ENCODE measurements around the gene CFAP65. TPM values are rescaled to one million over a fixed set of nuclear protein-coding genes. Genes with fewer than 3 reads are reported as not detected.

CFAP65 gene
- total RNA-seq, 1 donor from 2014 or later, result 0.65 TPM

DNA sequence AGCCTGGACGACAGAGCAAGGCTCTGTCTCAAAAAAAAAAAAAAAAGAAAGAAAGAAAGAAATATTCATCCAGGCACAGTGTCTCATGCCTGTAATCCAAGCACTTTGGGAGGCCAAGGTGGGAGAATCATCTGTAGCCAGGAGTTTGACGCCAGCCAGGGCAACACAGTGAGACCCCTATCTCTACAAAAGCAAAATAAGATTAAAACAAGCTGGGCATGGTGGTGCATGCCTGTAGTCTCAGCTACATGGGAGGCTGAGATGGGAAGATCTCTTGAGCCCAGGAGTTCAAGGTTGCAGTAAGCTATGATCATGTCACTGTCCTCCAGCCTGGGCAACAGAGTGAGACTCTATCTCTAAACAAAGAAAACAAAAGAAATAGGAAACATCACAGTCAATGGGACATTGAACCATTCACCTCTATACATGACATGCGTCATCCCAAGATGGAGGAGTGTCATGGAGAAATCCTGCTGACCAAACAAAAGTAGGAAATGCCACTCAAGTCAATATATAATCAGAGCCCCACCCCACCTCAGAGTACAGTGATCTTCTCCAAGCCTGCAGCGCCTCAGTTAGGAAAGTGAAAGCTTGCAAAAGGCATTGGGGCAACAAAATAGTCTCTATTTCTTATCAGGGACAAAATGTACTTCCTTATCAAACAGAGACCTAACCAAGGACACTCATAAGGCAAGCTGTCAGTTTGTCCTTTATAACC, 66.1 kb downstream of the CFAP65 start:
- no peak for DNase-seq (ENCODE audit: low read depth)

DNA sequence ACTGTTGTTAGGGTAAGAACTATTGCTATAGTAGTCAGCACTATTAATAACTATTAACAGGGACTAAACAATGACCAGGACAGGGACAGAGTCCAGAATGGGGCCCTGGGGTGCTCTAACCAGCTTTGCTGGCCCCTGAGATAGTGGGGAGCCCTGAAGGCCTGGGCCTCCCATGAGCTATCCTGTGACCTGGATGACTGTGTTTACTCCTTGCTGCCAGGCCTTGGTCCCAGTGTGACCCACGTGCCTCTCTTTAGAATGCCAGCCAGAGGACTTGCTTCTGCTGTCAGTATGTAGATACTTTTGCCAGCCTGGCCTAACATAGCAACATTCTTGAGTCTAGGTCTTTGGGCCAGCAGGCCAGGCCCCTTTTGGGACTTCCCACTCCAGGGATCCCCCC, 70.4 kb downstream of the CFAP65 start:
- no peak for DNase-seq (ENCODE audit: low read depth)

DNA sequence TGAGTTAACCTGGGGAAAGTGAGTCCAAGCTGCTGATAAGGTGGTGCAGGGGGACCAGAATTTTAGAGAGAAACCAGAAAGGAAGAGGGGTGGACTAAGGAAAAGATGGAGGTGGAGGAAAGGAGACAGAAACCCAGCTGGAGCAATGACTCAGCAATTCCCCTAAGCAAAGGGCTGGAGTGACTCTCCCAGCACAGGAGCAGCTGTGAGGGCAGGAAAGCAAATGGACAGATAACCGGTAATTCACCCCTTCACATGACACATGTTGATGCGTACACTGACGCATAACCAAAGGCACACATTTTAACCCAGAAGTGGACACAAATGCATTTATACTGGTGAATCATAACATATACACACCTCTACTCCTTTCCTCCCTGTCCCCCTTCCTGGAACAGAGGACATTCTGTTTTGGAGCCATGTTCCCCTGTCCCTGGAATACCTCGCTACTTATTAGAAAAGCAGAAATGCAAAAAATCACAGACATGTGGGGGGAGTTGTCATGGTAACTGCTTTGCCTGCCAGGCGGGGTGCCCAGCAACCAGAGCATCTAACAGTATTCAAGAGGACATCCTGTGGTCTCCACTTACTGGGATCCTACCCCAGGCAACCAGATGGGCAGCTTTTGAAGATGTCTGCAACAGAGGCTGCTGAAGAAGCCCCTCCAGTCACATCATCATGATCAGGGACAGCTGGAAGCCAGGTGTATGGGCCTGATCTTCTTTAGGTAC, 77.1 kb downstream of the CFAP65 start:
- DNase-seq (ENCODE audit: low read depth), result peak; percentile 57

DNA sequence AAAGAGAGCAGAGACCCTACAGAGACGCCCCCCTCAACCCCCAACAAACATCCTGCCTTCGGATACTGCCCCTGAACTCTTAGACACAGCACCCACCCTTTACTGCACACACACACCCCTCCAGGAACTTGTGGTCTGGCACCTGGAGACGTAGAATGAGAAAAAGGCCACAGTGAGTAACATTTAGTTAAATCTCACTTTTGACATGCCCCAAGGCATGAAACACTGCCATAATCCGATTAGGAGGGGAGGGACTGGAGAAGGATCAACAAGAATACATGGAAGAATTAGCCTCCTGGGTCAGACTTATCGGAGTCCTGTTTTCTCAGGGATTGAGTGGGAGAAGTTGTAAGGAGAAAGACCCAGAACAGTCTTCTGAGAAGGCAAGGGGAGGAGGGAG, 77.7 kb downstream of the CFAP65 start:
- no peak for DNase-seq (ENCODE audit: low read depth)

DNA sequence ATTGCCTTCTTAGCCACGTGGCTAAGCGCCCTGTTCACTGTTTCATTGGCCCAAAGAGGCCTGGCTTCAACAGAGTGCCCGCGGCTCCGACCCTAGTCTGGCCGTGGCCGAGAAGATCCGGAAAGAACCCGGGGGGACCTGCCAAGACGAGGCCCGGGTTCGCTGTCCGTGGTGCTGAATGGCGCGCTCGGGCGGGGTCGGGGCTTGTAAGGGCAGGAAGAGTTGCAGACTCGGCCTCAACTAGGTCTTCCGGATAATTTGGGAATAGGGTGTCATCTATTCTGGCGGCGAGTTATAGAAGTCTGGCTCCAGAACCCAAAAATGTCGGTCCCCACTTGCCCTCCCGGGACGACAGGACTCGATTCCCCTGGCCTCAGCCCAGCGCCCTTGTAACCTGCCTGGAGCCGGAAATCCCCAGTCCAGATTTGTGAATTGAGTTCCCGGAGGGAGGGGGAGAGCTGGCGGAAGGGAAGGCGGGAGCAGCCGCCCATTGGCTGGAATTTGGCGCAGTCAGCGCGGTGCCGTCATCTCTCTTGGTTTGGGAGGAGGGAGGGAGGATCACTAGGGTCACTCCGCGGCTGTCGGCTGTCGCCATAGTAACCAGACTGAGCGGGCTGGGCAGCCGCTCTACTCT, 78.3 kb downstream of the CFAP65 start:
- peak; percentile 56 for DNase-seq (ENCODE audit: low read depth)

DNA sequence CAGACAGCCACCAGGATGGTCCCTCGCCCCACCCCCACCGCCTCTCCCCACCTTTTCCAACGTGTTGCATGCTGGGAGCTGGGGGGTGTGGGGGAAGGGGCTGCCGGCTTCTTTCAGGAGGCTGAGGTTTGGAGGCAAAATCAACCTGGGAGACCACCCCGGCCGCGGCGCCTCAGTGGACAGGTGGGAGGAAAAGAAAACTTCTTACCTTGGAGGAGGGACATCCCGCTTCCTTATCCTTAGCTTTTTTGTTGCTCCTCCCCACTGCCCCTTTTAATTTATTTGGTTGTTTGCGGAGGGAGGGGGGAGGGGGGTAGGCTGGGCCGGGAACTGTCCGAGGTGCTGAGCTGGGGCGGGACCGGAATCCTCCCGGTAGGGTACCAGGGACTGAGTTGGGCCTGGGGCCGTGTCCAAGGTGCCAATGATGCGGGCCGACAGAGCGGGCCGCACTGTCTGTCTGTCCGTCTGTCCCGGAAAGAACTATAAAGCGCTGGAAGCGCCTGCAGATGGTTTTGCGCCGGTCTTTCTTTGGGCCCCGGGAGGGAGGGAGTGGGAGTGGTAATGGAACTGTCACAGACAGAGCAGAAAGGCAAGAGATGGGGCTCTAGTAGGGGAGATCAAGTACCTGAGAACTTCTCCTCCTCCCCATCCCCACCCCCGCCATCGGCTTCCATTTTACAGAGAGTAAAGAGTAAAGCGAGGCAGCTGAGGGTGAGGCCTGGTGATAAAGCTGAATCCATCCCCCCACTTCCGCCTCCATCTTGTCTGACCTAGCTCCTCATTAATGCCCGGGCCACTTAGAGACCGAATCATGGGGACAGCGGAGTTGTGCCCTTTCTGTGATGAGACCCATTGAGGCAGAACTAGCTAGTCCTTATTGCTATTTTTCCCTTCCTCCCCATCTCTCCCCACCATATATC, 79.4 kb downstream of the CFAP65 start:
- DNase-seq (ENCODE audit: low read depth), result no peak

DNA sequence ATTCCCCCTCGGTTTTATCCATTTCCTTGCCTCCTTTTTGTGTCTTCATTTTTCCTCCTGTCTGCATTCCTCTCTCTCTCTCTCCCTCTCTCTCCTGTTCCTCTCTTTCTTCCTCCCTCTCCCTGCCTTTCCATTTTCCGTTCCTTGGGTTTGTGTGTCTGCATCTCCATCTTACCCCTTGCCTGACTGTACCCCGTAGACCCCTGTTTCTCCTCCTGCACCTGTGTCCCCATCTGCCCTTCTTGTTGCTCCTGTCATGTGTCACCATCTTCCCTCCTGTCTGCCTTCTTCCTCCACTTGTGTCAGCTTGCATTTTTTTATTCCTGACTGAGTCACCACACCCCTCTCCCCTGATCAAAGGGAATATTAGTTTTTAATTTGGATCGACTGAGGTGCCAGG, 80.1 kb downstream of the CFAP65 start:
- no peak for DNase-seq (ENCODE audit: low read depth)

DNA sequence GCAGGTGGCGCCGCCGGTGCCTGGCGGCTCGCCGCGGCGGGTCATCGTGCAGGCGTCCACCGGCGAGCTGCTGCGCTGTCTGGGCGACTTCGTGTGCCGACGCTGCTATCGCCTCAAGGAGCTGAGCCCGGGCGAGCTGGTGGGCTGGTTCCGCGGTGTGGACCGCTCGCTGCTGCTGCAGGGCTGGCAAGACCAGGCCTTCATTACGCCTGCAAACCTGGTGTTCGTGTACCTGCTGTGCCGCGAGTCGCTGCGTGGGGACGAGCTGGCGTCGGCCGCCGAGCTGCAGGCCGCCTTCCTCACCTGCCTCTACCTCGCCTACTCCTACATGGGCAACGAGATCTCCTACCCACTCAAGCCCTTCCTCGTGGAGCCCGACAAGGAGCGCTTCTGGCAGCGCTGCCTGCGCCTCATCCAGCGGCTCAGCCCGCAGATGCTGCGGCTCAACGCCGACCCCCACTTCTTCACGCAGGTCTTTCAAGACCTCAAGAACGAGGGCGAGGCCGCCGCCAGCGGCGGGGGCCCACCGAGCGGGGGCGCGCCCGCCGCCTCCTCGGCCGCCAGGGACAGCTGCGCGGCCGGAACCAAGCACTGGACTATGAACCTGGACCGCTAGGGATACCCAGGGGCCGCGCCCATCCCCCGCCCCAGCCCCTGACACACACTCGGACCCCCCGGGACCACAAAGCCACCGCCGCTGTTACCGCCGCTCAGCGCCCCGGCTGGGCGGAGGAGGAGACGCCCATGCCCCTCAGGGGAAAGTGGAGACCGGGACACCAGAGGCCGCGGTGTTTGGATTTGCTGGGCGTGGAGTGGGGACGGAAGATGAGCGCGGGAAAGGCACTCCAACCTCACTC, 80.8 kb downstream of the CFAP65 start:
- no peak for DNase-seq (ENCODE audit: low read depth)

DNA sequence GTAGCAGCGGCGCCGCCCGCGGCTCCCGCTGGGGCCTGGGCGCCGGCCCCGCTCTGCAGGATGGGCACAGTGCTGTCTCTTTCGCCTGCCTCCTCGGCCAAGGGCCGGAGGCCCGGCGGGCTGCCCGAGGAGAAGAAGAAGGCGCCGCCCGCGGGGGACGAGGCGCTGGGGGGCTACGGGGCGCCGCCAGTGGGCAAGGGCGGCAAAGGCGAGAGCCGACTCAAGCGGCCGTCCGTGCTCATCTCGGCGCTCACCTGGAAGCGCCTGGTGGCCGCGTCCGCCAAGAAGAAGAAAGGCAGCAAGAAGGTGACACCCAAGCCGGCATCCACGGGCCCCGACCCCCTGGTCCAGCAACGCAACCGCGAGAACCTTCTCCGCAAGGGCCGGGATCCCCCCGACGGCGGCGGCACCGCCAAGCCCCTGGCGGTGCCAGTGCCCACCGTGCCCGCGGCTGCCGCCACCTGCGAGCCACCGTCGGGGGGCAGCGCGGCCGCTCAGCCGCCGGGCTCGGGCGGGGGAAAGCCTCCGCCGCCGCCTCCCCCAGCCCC, 81.5 kb downstream of the CFAP65 start:
- DNase-seq (ENCODE audit: low read depth), result no peak

DNA sequence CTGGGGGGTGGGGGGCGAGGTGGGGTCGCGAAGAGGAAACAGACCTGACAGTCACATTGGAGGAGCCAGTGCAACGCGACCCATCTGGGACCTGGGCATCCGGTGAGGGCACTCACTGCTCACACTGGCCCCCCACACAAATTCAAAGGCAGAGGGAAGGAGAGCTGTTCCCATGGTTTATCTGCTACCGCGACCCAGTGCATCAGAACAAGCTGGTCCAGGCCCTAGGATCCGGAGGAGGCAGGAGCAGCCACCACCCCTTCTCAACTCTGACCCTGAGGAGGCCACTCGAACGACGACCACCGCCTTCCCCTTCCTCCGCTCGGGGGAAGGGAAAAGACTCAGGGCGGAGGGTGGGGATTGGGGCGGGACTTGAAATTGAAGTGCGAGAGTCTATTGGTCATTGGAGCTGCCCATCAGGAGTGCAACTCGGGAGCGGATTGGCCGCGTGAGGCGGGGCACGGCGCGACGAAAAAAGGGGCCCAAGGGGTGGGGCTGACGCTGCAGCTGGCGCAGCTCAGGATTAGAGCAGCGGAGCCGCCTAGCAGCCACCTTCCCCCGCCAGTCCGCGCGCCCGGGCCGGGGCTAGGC, 82.1 kb downstream of the CFAP65 start, which contains the start of gene CDK5R2:
Gene CDK5R2 (plus strand): TSS at position 526 of the 591 bp plus-strand sequence. CDS start 155 bp downstream, outside the sequence.
- peak; percentile 45 for DNase-seq (ENCODE audit: low read depth)

DNA sequence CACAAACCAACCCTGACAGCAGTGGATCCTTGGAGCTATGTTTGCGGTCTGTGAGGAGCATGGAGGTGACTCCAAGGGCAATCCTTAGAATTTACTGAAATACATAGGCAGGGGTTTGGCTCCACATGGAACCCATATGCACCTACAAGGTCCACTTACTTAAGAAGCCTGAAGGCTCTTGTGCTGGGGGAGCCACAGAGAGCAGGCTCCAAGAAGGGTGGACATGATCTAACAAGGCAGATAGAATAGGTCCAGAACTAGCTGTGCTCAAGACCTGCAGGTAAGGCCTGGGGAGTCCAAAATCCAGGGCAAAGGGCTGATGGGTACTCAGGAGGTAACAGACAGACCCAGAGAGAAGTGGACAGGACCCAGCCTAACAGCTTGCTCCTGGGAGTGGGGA, 83.0 kb downstream of the CFAP65 start:
- no peak for DNase-seq (ENCODE audit: low read depth)

DNA sequence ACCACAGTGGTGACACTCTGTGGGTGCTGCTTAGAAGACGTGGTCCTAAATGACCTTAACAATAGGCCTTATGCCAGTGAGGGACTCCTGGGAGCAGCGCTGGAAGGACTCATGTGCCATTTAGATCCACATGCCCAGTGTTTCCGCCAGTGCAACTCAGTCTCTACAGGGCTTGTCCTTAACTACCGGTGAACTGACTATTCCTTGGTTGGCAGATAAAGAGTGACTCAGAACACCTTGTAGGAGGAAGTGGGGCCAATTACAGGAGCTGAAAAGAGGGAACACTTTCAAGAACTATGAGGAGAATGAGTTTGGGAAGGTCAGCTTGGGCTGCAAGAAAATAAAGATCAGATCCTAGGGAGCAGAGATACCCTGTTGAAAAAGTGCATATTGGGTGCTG, 83.6 kb downstream of the CFAP65 start:
- DNase-seq (ENCODE audit: low read depth), result no peak

DNA sequence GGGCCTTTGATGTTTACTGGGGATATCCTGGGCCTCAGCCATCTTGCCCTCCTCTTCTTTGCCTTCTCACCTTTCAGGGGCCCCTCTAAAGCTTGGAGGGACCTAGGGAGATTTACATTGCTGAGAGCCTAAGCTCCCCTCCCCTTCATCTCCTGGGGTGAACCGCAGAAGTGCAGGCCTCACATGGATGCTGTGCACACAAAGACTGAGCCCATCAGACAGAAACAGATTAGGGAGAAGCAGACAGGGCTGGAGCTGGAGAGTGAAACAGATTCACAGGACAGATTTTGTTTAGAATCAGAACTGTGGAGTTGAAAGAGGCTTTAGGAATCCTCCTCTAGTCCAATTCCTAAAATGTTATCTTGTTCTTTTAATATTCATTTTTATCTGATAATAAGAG, 85.3 kb downstream of the CFAP65 start:
- DNase-seq (ENCODE audit: low read depth), result no peak

- DNase-seq (ENCODE audit: low read depth), result no peak
Observed at GRCh38 chr2:218954541-218955300, 86.6 kb downstream of the CFAP65 start.

DNA sequence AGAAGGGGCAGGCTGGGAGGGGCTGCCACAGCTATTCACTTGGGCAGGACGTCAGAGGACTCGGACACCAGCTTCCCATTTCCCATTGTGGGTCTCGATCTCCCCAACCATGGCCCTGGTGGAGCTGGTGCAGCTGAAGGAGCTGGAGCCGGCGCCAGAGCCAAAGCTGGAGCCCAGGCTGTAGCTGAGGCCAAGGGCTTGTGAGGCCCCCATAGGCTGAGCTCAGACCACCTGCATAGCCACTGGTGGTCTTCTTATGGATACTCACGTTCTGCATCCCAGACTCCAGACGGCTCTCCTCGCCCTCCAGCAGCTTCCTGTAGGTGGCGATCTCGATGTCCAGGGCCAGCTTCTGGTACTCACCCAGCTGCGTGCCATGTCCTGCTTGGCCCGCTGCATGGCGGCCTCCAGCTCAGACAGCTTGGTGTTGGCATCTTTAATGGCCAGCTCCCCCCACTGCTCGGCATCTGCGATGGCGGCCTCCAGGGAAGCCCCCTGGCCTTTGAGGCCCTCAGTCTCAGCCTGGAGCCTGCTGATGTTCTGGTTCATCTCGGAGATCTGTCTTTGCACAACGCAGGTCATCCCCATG, 87.9 kb downstream of the CFAP65 start:
- DNase-seq (ENCODE audit: low read depth), result no peak
